ENCODE results near the gene KDM3B.

DNA sequence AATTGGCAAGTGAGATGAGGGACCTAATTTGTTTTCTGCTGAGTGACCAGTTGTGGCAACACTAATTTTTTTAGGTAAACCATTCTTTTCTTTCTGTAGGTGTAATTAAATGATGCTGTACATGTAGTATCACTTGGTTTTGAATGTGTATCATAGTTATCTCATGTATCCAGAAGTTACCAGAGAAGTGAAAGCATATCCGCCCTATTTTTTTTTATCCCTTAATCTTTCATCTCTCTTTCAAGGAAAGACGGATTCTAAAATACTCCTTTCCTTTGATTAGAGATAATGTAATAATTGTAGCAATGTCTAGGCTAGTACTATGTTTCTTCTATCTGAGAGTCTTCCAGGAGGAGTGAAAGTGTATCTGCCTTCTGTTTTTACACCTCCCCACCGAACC lies 7.1 kb downstream of the KDM3B start:
- TF ChIP-seq POLR2A (IDR thresholded peaks at IDR 0.05; ENCODE audit: low read length) (no peak), GATA1 (IDR thresholded peaks at IDR 0.05; ENCODE audit: low read depth, low read length) (no peak)

Measured in erythroblast (primary cell).